Stimulated activated CD8-positive, alpha-beta memory T cell treated with anti-CD3 and anti-CD28 coated beads, Interleukin-15, amount 100 ng/mL, for 48 hours (primary cell): ENCODE results near the gene CBX1.
A peak's percentile ranks its signal among the peaks of the same experiment; 100 is the strongest.
"Not testable (repeated sequence)": the region's sequence is repeated elsewhere in the genome, so short reads cannot be mapped to it uniquely, and the experiment has no call there.

Experiments used
- DNase-seq, 2 donors: peaks; one replicate each; pipeline ENCODE4 v3.0.0-alpha.2; 2020; ENCODE audit warnings: low read depth in 2 of 2

Gene CBX1

DNA sequence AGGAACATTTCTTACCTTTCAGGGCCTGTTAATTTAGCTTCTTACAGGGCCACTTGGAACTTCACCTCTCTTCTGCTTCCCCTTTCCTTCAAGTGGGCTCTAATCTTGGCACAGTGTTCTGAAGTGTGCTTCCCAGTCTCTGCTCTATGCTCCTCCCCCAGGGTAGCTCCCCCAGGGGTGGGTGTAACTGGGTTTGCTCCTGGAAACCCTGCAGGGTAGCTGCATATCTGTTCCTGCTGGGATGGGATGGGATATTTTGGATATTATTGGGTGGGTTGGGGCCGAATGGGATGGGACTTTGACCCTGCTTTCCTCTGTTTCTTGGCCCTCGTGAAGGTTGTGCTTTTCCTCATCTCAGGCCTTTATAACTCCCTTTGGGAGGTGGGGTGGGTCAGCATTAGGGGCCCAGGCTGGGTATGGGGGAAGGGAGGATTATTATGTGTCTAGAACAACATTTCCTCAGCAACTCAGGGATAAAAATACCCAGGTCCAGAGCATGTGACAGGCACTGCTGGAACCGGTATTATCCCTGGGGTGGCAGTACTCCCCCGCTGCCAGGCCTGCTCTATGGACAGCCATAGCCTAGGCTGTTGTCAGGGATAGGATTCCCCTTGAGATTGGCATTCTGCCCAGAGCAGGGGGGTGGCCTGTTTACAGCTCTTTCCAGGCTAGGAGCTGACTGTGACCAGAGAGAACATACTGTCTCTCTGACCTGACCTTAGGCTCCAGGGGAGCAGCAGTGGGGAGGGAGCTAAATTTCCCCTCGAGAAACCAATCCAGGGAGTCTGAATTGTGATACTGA is 48.1 kb downstream of the CBX1 start:
- no peak for DNase-seq

DNA sequence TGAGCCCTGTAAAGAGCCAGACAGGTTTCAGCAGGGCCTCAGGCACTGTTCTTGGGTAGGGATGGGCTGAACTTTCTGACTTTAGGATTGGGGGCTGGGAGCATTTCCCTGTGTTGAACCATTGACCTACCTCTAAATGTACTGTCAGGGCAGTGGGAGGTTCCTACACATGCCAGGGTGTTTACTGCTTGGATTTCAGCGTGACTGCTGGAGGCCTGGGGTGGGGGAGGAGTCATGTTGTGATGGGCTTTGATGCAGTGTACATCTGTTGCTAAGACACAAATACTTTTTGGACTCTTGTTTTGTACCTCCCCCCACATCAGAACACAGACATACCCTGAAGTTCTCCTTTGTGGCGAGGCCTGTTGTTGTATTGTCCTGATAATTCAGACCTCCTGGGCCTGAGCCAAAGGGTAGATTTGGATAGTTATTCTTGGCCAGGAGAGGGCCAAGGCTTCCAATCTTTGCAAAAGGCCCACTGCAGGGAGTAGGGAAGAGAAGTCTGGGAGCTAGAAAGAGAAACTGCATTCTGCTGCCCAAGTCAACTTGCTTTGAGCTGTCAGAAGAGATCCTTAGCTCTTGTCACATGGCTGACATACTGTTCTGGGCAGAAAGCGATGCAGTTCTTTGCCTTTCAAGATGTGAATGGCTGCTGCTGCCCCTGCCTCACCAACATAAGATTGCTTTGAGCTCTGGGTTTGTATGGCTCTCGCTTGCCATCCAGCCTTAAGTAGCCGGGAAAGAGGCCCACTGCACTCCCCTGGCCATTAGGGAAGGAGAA is 49.4 kb downstream of the CBX1 start:
- no peak for DNase-seq

DNA sequence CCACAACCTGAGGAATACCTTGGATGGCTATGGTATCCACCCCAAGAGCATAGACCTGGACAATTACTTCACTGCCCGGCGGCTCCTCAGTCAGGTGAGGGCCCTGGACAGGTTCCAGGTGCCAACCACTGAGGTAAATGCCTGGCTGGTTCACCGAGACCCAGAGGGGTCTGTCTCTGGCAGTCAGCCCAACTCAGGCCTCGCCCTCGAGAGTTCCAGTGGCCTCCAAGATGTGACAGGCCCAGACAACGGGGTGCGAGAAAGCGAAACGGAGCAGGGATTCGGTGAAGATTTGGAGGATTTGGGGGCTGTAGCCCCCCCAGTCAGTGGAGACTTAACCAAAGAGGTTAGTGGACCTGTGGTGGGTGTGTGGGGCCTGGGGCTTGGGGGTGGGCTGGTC is 50.0 kb downstream of the CBX1 start:
- DNase-seq: no peak

DNA sequence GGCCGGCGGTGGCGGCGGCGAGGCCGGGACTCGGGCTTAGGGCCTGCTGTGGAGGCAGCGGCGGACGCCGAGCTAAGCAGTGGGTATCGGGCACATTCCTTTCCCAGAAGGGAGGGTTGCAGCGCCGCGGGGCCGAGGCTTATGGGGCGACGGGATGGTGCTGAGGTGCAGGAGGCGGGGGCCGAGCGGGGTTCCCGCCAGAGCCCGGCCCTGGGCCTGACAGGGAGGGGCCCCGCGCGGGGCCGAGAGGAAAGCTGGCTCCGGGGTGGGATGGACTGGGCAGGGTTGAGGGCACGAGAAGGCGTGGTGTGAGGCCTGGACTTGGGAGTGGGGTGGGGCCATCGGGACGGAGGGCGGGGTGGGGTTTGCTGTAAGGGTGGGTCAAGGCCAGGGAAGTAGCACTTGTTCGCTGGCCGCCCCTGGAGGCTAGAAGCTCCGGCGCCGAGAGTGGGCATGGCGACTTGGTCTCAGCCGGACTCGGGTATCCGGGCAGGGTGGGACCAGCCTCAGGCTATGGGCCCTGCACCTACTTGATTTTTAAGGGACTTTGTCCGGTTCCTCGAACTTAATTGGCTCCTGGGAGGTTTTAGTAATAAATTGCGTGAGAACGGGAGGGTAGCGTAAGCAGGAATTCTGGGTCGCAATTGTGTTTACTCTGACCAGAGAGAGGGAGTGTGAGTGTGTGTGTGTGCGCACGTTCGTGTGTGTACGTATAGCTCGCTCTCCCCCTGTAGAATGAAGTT is 52.7 kb downstream of the CBX1 start:
- peak; percentile 60 to 61 for DNase-seq

- peak; percentile 98 for DNase-seq
Measured at GRCh38 chr17:48047741-48048383, 53.4 kb downstream of the CBX1 start, which contains the start of gene NFE2L1. NFE2L1 (plus strand) TSS chr17:48048359; CDS start chr17:48051119, 2,760 bp downstream.

DNA sequence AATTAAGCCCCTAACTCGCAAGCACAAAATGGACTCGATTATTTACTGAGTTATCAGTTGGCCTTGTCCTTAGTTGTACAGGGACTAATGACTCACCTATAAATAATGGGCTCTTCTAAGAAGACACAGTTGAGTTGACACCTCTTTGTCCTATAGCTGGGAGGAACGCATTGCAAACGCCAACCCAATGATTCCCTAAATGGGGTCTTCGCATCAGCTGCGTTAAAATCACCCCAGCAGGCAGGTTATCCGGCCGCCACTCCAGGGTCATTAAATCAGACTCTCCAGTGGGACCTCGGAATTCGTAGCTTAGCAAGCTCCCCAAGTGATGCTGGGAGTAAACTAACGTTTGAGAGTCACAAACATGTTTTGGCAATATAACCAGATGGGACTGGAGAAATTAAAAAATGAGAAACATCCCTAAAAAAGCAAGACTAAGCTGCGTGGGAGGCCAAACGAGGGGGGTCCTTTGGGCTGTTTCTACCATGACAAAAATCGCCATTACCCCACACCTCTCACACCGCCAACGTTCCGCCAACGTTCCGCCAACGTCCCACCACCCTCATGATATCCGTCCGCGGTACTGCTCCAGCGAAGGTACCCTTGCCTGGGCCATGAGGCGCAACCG is 54.1 kb downstream of the CBX1 start:
- DNase-seq: no peak

GRCh38 chr17:48046296-48046695 is 55.0 kb downstream of the CBX1 start:
- no peak for DNase-seq

- DNase-seq: no peak
Measured at GRCh38 chr17:48045316-48046001, 55.8 kb downstream of the CBX1 start.

- no peak for DNase-seq
Measured at GRCh38 chr17:48044851-48045250, 56.4 kb downstream of the CBX1 start.

GRCh38 chr17:48043176-48043575 is 58.1 kb downstream of the CBX1 start:
- no peak for DNase-seq

GRCh38 chr17:48038687-48039086 is 62.6 kb downstream of the CBX1 start:
- no peak for DNase-seq

DNA sequence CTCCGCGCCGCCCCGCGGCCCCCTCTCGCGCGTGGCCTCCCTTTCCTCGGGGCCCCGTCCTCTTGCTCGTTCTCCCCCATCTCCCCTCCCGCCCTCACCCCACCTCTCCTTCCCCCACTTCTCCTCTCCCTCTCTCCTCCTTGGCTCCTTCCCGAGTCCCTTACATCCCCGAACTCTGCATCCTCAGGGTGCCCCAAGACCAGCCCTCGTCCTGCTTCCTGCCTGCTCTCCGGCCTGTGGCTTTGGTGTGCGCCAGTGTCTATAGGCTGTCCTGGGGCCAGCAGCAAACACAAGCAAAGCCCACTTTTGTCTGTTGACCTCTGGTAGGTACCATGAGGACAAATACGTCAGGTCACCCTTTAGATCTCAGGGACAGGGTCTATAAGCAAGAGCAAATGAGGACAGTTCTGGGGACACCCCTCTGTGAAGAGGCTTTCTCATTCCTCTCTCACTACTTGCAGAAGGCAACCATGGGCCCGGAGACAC is 63.4 kb downstream of the CBX1 start:
- DNase-seq: no peak

DNA sequence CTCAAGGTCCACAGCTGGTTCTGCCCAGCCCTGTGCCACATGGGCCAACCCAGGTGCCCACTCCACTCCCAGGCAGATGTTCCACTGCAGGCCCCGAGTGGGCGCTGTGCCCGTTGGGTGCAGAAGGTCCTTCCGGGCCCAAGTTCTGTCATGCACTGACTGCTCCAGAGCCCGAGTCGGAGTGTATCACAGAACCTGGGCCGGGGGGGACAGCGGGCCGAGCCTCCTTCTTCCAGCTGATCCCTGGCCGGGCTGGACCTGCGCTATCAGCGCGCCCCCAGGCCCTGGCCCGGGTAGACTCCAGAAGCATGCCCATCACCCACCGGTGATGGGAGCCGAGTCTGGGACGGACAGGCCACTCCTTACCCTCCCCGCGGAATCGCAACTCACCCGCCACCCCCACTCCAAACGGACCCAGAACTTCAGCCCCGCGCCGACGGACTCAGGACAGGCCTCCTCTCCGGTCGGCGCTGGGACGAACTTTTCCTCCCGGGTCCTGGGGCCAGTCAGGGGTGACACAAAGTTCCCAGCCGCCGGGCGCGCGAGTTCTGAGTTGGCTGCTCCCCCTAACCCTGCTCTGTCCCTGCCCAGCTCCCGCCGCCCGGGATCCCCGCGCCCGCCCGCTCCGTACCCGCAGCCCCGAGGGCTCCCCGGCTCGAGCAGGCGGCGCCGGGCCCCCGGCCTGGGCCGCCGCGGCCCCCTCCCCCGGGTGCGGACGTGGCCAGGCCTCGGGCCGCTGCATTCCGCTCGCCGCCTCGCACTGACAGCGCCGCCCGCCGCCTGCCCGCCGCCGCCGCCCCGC is 64.0 kb downstream of the CBX1 start, which contains the start of gene COPZ2:
TSS of gene COPZ2 (minus strand) at position 762 of the 802 bp plus-strand sequence. CDS start at position 742, 20 bp downstream.
- peak in 1 of 2 donors; percentile 50 for DNase-seq

GRCh38 chr17:48036693-48037035 is 64.6 kb downstream of the CBX1 start:
- no peak for DNase-seq

GRCh38 chr17:48034734-48035133 is 66.5 kb downstream of the CBX1 start:
- DNase-seq: not testable (repeated sequence)

- DNase-seq: no peak
Measured at GRCh38 chr17:48031966-48032365, 69.3 kb downstream of the CBX1 start.

DNA sequence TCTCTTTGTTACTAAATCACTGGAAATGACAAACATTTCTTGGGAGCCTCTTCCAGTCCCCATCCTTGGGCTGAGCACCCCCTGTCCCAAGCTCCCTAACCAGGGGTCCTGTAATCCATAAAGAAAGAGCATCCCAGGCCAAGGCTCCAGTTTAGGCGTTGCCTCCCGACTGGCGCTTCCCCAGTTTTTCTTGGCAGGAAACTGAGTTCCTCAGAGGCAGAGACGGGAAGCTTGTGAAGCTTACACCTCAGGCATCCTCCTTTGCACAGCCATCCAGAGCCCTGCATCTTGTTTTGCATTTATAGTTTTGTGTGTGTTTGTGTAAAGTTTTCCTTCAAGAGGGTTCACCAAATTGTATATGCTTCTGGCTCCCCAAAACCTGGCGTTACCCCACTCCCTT is 70.7 kb downstream of the CBX1 start:
- no peak for DNase-seq

- DNase-seq: no peak
Measured at GRCh38 chr17:48028736-48029135, 72.5 kb downstream of the CBX1 start.

- no peak for DNase-seq
Measured at GRCh38 chr17:48027322-48027981, 73.8 kb downstream of the CBX1 start.
